HepG2 (cell line): ENCODE measurements around the gene ZBTB7C. TPM values are rescaled to one million over a fixed set of nuclear protein-coding genes. Genes with fewer than 3 reads are reported as not detected.

Experiments
- ATAC-seq: fragments of 200-7000 bp; cut with Tn5 transposase; 3 replicates; pipeline ENCODE4 v1.9.1; 2020; ENCODE audit warnings: mild to moderate bottlenecking, moderate library complexity
- BruUV-seq: library from RNA; stranded (reverse); fragments of 400-500 nt; replicated peaks from 2 replicates; lab custom pipeline; 2021; lab: Mats Ljungman, UMichigan
- CTCF ChIA-PET: fragments of 300-600 bp; formaldehyde crosslinking; extraction: SDS; loops from one replicate; lab custom pipeline; 2021; ENCODE audit warnings: low total read pairs, inconsistent platforms, low intra/inter-chr PET ratio; lab: Yijun Ruan, JAX
- POLR2A ChIA-PET: fragments of 350-600 bp; sonication (Branson Sonifier 250); formaldehyde crosslinking; loops from one replicate; lab custom pipeline; 2020; ENCODE audit warnings: antibody characterized with exemption, inconsistent platforms; lab: Yijun Ruan, JAX
- DNase-seq: peaks from one replicate; pipeline ENCODE4 v3.0.0-alpha.2; 2015; ENCODE audit warnings: low spot score
- FAIRE-seq: peaks from 3 replicates; lab custom pipeline; 2011; peaks lifted over from hg19 to GRCh38; lab: Jason Lieb, UNC
- H2AFZ ChIP-seq: one replicate; pipeline ENCODE4 v1.6.1; 2011; ENCODE audit warnings: low read length, inconsistent platforms
- H3K27ac ChIP-seq: fragments of 300-600 bp; 3 replicates; pipeline ENCODE4 v1.8.0; 2011; ENCODE audit warnings: mixed run types, mild to moderate bottlenecking, mixed read lengths, low read length, inconsistent platforms; ENCODE audit not compliant: insufficient read depth; ENCODE audit errors: extremely low read length
- H3K27me3 ChIP-seq, 2 experiments: fragments of 200-600 bp in 1 of 2; 2 replicates in 1 of 2; 3 replicates in 1 of 2; pipeline versions ENCODE4 v1.6.0 to v1.8.0; 2011; ENCODE audit warnings: low read length in 2 of 2, mild to moderate bottlenecking in 2 of 2, moderate library complexity in 2 of 2, inconsistent platforms in 1 of 2; ENCODE audit not compliant: insufficient read depth in 2 of 2, control insufficient read depth in 1 of 2
- H3K36me3 ChIP-seq, 2 experiments: fragments of 200-600 bp in 1 of 2; replicated peaks in 1 of 2; 2 replicates in 1 of 2; 3 replicates in 1 of 2; pipeline versions ENCODE4 v1.5.1 to v1.8.0; 2011; ENCODE audit warnings: low read length in 2 of 2, inconsistent platforms in 1 of 2; ENCODE audit not compliant: insufficient read depth in 2 of 2, control insufficient read depth in 1 of 2
- H3K4me1 ChIP-seq: 2 replicates; pipeline ENCODE4 v1.5.1; 2012; ENCODE audit warnings: low read length, inconsistent platforms; ENCODE audit not compliant: insufficient read depth
- H3K4me2 ChIP-seq: 2 replicates; pipeline ENCODE4 v1.6.0; 2011; ENCODE audit warnings: low read depth, low read length, inconsistent platforms
- H3K4me3 ChIP-seq, 3 experiments: fragments of 200-600 bp in 1 of 3; sonication (generic), shearing (Covaris generic) in 1 of 3; replicated peaks in 1 of 3; 2 replicates each; pipeline ENCODE4 v1.5.1; 2011 to 2016; ENCODE audit warnings: low read length in 3 of 3, inconsistent platforms in 2 of 3, low read depth in 2 of 3, mild to moderate bottlenecking in 2 of 3, control low read depth in 1 of 3, mixed read lengths in 1 of 3; ENCODE audit not compliant: insufficient read depth in 1 of 3
- H3K79me2 ChIP-seq: one replicate; pipeline ENCODE4 v1.6.1; 2011; ENCODE audit warnings: low read length, inconsistent platforms; ENCODE audit not compliant: insufficient read depth
- H3K9ac ChIP-seq: 2 replicates; pipeline ENCODE4 v1.6.0; 2011; ENCODE audit warnings: mild to moderate bottlenecking, low read depth, low read length, inconsistent platforms; ENCODE audit not compliant: insufficient read depth
- H3K9me3 ChIP-seq: 2 replicates; pipeline ENCODE4 v1.5.1; 2012; ENCODE audit warnings: mild to moderate bottlenecking, low read length
- H4K20me1 ChIP-seq: 2 replicates; pipeline ENCODE4 v1.6.0; 2011; ENCODE audit warnings: inconsistent platforms, mild to moderate bottlenecking, low read length, moderate library complexity; ENCODE audit not compliant: insufficient read depth
- ARID2 ChIP-seq: sonication (generic); formaldehyde crosslinking; IDR thresholded peaks from 2 replicates; pipeline ENCODE4 v1.8.1; 2022; ENCODE audit warnings: mild to moderate bottlenecking, missing genetic modification reagents, borderline replicate concordance
- CREB1 ChIP-seq, 2 experiments: fragments of 450-650 bp in 1 of 2; IDR thresholded peaks; 2 replicates each; pipeline ENCODE4 v1.6.1; 2016 to 2017; ENCODE audit warnings: control low read depth in 1 of 2, mild to moderate bottlenecking in 1 of 2, missing compliant biosample characterization in 1 of 2, missing genetic modification characterization in 1 of 2
- DMAP1 ChIP-seq: IDR thresholded peaks from 2 replicates; pipeline ENCODE4 v1.6.1; 2016
- ESRRA ChIP-seq: sonication (generic); formaldehyde crosslinking; IDR thresholded peaks from 2 replicates; pipeline ENCODE4 v1.5.1; 2020; ENCODE audit warnings: mild to moderate bottlenecking, low read depth, missing genetic modification reagents
- KDM3A ChIP-seq: IDR thresholded peaks from 2 replicates; pipeline ENCODE4 v1.6.1; 2018; ENCODE audit warnings: low read depth, missing compliant biosample characterization
- KLF6 ChIP-seq: IDR thresholded peaks from 2 replicates; pipeline ENCODE4 v1.8.0; 2016; ENCODE audit warnings: missing biosample characterization, missing genetic modification reagents
- MIER3 ChIP-seq: IDR thresholded peaks from 2 replicates; pipeline ENCODE4 v1.6.1; 2016; ENCODE audit warnings: missing compliant biosample characterization, borderline replicate concordance
- MIXL1 ChIP-seq: IDR thresholded peaks from 2 replicates; pipeline ENCODE4 v1.6.1; 2016
- NCOA2 ChIP-seq: sonication (generic); formaldehyde crosslinking; IDR thresholded peaks from 2 replicates; pipeline ENCODE4 v1.8.0; 2022; ENCODE audit warnings: inconsistent platforms
- PCBP1 ChIP-seq: fragments of 200-400 bp; formaldehyde crosslinking; IDR thresholded peaks from 2 replicates; pipeline ENCODE4 v1.6.1; 2017; ENCODE audit warnings: mild to moderate bottlenecking, low read depth, low read length, borderline replicate concordance
- PRDM4 ChIP-seq: sonication (generic); formaldehyde crosslinking; IDR thresholded peaks from 2 replicates; pipeline ENCODE4 v1.9.0; 2021; ENCODE audit warnings: missing genetic modification reagents, borderline replicate concordance
- RBFOX2 ChIP-seq: fragments of 200-400 bp; formaldehyde crosslinking; IDR thresholded peaks from 2 replicates; pipeline ENCODE4 v1.6.1; 2017; ENCODE audit warnings: low read depth, mild to moderate bottlenecking, low read length
- SRSF1 ChIP-seq: fragments of 200-400 bp; formaldehyde crosslinking; optimal IDR thresholded peaks from 2 replicates; pipeline ENCODE3; 2017; ENCODE audit warnings: mild to moderate bottlenecking, low read depth, low read length, moderate library complexity
- SSRP1 ChIP-seq: IDR thresholded peaks from 2 replicates; pipeline ENCODE4 v1.6.1; 2016; ENCODE audit warnings: control low read depth
- ZFP41 ChIP-seq: sonication (generic); formaldehyde crosslinking; IDR thresholded peaks from 2 replicates; pipeline ENCODE4 v1.4.0; 2020; ENCODE audit warnings: mild to moderate bottlenecking, missing genetic modification reagents, borderline replicate concordance
- ZNF432 ChIP-seq: sonication (generic); formaldehyde crosslinking; IDR thresholded peaks from 2 replicates; pipeline ENCODE4 v1.5.0; 2020; ENCODE audit warnings: missing genetic modification reagents, mild to moderate bottlenecking, borderline replicate concordance
- ZNF576 ChIP-seq: sonication (generic); formaldehyde crosslinking; IDR thresholded peaks from 2 replicates; pipeline ENCODE4 v1.4.0; 2020; ENCODE audit warnings: mild to moderate bottlenecking, missing genetic modification reagents
- ZNF839 ChIP-seq: sonication (generic); formaldehyde crosslinking; IDR thresholded peaks from 2 replicates; pipeline ENCODE4 v1.4.0; 2020; ENCODE audit warnings: missing genetic modification reagents, mild to moderate bottlenecking, borderline replicate concordance
- WGBS: methylation state at CpG from one replicate; pipeline ENCODE4 v1.1.6; 2017; ENCODE audit warnings: low lambda C conversion rate; 5-methylcytosine and 5-hydroxymethylcytosine counted together
- in situ Hi-C: cut with HindIII; loops from 2 replicates; pipeline ENCODE4 v1.10.0; 2017; ENCODE audit warnings: low pct_unique_long_range_greater_than_20kb; ENCODE audit not compliant: extremely low pct_ligation_motif_present
- intact Hi-C: fragments of 100-400 bp; cut with micrococcal nuclease; formaldehyde crosslinking; loops from one replicate; pipeline ENCODE4 v1.10.0; 2022; ENCODE audit not compliant: unreplicated experiment
- polyA plus RNA-seq, 8 experiments: library from polyadenylated mRNA; depleted of rRNA in 3 of 8; stranded (reverse) in 7 of 8; unstranded in 1 of 8; fragments of >200 nt; fragmentation: Illumina TruSeq in 4 of 8; extraction: Trizol in 4 of 8; gene quantifications; 2 replicates each; pipeline versions ENCODE4 v1.2.1 to v1.2.3, GENCODE V29; 2011 to 2016; ENCODE audit warnings: low read depth in 4 of 8, missing spikeins in 1 of 8, mixed read lengths in 1 of 8; ENCODE audit not compliant: insufficient read depth in 1 of 8
- total RNA-seq, 5 experiments: library from RNA; depleted of rRNA; stranded (reverse); fragments of >200 nt; fragmentation: Illumina TruSeq; extraction: Trizol; gene quantifications; 2 replicates each; pipeline ENCODE4 v1.2.3, GENCODE V29; 2016; ENCODE audit warnings: low read depth in 1 of 5

The ZBTB7C gene
- total and polyA plus RNA-seq, 2 of the 13 experiments (the other 11 are each of a cell fraction or from before 2014, with no cell fraction given) = 0.01 to 0.04 TPM

- no peak overlapping the region for H3K4me3 ChIP-seq
- DNase-seq (no peak), ATAC-seq (no peak), FAIRE-seq (no peak)
- no peak overlapping the region for H3K9ac ChIP-seq
- TF ChIP-seq CREB1 (IDR thresholded peaks at IDR 0.05) (peak; percentile 83), CREB1 (CRISPR knock-in tag; IDR thresholded peaks at IDR 0.05) (no peak), ZNF432 (CRISPR knock-in tag) (no peak), MIER3 (no peak)
- no peak overlapping the region for H3K4me2 ChIP-seq
- in situ Hi-C loops = no loop called here
- no peaks in the 10 kb centered on the region for H3K9me3 ChIP-seq
- ChIA-PET POLR2A (no interaction called here), CTCF (no interaction called here)
- H2AFZ ChIP-seq = no peak overlapping the region
- H4K20me1 ChIP-seq = no peaks in the 10 kb centered on the region
- WGBS = 28% methylated on average over 17 of the region's 23 CpGs
- BruUV-seq = no TSS peak
- H3K27me3 ChIP-seq = peaks cover 2 to 14% of the 10 kb centered on the region in 2 experiments; a peak in 3 of 5 replicates
- no peaks in the 10 kb centered on the region for H3K79me2 ChIP-seq
- H3K27ac ChIP-seq = no peak overlapping the region
- intact Hi-C loops = no loop called here
- no peaks in the 10 kb centered on the region for H3K4me1 ChIP-seq
- H3K36me3 ChIP-seq = no peaks in the 10 kb centered on the region
Observed at GRCh38 chr18:48040457-48041110, 368.6 kb downstream of the ZBTB7C start.

GRCh38 chr18:48039769-48040215, 369.4 kb downstream of the ZBTB7C start:
- H3K36me3 ChIP-seq = no peaks in the 10 kb centered on the region
- H3K9ac ChIP-seq = no peak overlapping the region
- ChIA-PET POLR2A (no interaction called here), CTCF (no interaction called here)
- in situ Hi-C loops = loop anchor here (5.0 to 10.0 kb wide), 2 partner anchors 305 to 408 kb away; no protein-coding TSS in a partner anchor
- FAIRE-seq = no peak
- no peaks in the 10 kb centered on the region for H3K4me1 ChIP-seq
- no TSS peak for BruUV-seq
- WGBS = 63% methylated on average over 5 of the region's 17 CpGs
- peaks cover 2 to 22% of the 10 kb centered on the region in 2 experiments; a peak in 4 of 5 replicates for H3K27me3 ChIP-seq
- intact Hi-C loops = no loop called here
- H2AFZ ChIP-seq = no peak overlapping the region
- ATAC-seq = no peak
- no peaks in the 10 kb centered on the region for H3K9me3 ChIP-seq
- no peak overlapping the region for H3K27ac ChIP-seq
- H3K79me2 ChIP-seq = no peaks in the 10 kb centered on the region
- DNase-seq = no peak
- H3K4me2 ChIP-seq = no peak overlapping the region
- no peaks in the 10 kb centered on the region for H4K20me1 ChIP-seq
- TF ChIP-seq SSRP1 (CRISPR knock-in tag) = no peak
- no peak for TF ChIP-seq SRSF1
- no peak for TF ChIP-seq PRDM4
- no peak for TF ChIP-seq NCOA2 (CRISPR knock-in tag)
- TF ChIP-seq KDM3A (CRISPR knock-in tag) = no peak
- no peak for TF ChIP-seq DMAP1 (CRISPR knock-in tag)
- TF ChIP-seq RBFOX2 = no peak
- no peak for TF ChIP-seq KLF6 (CRISPR knock-in tag)
- no peak for TF ChIP-seq ARID2 (CRISPR knock-in tag)
- no peak for TF ChIP-seq ESRRA
- no peak for TF ChIP-seq MIXL1 (CRISPR knock-in tag)
- TF ChIP-seq ZFP41 (CRISPR knock-in tag) = no peak
- TF ChIP-seq ZNF576 (CRISPR knock-in tag) = no peak
- TF ChIP-seq ZNF839 = no peak
- TF ChIP-seq PCBP1 = no peak
- no peak overlapping the region for H3K4me3 ChIP-seq
